Neuron (in vitro differentiated cells): Measurements from ENCODE around the gene OR10A6.

ENCODE experiments used
- H2AFZ ChIP-seq: one replicate; pipeline ENCODE4 v1.6.1; 2013; ENCODE audit warnings: low read depth, mild to moderate bottlenecking, inconsistent platforms, low read length, moderate library complexity
- H3K27me3 ChIP-seq: one replicate; pipeline ENCODE4 v1.6.1; 2013; ENCODE audit warnings: low read length; ENCODE audit not compliant: insufficient read depth
- H3K36me3 ChIP-seq: one replicate; pipeline ENCODE4 v1.6.1; 2013; ENCODE audit warnings: low read length; ENCODE audit not compliant: insufficient read depth
- H3K4me1 ChIP-seq: one replicate; pipeline ENCODE4 v1.6.1; 2013; ENCODE audit warnings: low read length; ENCODE audit not compliant: insufficient read depth
- H3K4me3 ChIP-seq: 2 replicates; pipeline ENCODE4 v1.5.1; 2013; ENCODE audit warnings: mild to moderate bottlenecking, low read length, moderate library complexity
- H3K9me3 ChIP-seq: one replicate; pipeline ENCODE4 v1.6.1; 2013; ENCODE audit warnings: low read length

Gene OR10A6

GRCh38 chr11:7905961-7906429 lies 25.1 kb downstream of the OR10A6 start:
- peaks cover 29% of the 10 kb centered on the region for H3K4me1 ChIP-seq
- no peaks in the 10 kb centered on the region for H3K27me3 ChIP-seq
- H3K9me3 ChIP-seq: no peaks in the 10 kb centered on the region
- no peaks in the 10 kb centered on the region for H3K36me3 ChIP-seq
- no peak overlapping the region for H2AFZ ChIP-seq
- no peak overlapping the region for H3K4me3 ChIP-seq

DNA sequence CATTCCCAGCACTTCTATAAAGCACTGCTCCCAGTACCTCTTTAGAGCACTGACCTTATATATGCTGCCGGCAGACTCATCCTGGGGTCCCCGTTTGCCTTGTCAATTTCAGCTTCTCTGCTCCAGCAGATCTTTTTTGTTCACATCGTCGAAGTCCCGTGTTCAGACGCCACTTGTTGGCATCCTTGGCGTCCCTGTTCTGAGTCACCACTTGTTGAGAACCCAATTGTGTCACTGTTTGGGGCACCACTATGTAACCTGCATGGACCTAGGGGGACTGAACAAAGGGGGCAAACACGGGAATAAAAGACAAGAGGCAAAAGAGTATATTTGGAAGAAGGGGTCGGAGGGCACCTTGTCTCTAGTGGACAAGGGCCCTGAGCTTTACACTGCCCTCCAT lies 25.5 kb downstream of the OR10A6 start:
- Histone ChIP-seq H3K36me3 (no peaks in the 10 kb centered on the region), H2AFZ (no peak overlapping the region), H3K27me3 (no peaks in the 10 kb centered on the region), H3K4me3 (no peak overlapping the region), H3K4me1 (peaks cover 29% of the 10 kb centered on the region), H3K9me3 (no peaks in the 10 kb centered on the region)

DNA sequence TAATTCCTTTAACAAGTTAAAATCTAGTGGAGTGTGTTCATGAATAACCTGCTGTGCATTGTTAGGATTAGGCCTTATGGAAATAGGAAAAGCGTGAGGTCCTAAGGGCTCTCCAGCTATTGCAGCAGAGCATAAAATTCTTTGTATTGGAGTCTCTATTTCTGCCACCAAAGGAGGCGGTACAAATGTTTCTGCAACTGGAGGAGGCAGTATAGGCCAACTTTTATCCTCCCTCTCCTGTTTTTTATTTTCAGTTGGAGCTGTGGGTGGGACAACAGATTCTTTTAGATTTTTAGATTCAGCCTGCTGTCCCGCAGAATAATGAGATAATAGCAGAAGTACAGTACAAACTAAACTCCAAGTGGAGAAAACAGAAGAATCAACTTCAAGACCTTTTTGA lies 26.2 kb downstream of the OR10A6 start:
- no peaks in the 10 kb centered on the region for H3K27me3 ChIP-seq
- H3K4me3 ChIP-seq: no peak overlapping the region
- H3K9me3 ChIP-seq: no peaks in the 10 kb centered on the region

DNA sequence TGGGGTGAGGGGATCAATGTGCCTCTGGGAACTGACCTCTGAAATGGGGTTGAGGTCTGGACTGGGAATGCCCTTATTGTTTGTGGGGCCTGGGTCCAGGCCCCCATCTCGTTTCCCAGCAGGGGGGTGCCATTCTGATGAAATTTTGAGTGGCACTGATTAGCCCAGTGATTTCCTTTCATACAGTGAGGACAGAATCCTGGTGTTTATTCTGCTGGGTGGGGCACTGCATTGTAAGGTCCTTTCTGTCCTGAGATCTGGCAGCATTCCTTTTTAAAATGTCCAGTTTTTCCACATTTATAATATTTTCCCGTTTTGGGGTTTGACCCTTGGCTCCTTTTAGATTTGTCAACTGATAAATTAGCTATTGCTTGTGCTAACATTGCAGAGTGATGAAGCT lies 27.1 kb downstream of the OR10A6 start:
- no peaks in the 10 kb centered on the region for H3K36me3 ChIP-seq
- H3K4me3 ChIP-seq: no peak overlapping the region

More for the DNA sequence above, 26.2 kb downstream of the OR10A6 start:
- peaks cover 23% of the 10 kb centered on the region for H3K4me1 ChIP-seq
- no peaks in the 10 kb centered on the region for H3K36me3 ChIP-seq
- H2AFZ ChIP-seq: peak overlapping the region; percentile 22

GRCh38 chr11:7901319-7901854 lies 29.7 kb downstream of the OR10A6 start:
- peaks cover 20% of the 10 kb centered on the region for H3K4me1 ChIP-seq
- H3K9me3 ChIP-seq: no peaks in the 10 kb centered on the region
- H3K27me3 ChIP-seq: no peaks in the 10 kb centered on the region
- H3K36me3 ChIP-seq: no peaks in the 10 kb centered on the region
- H2AFZ ChIP-seq: no peak overlapping the region
- no peak overlapping the region for H3K4me3 ChIP-seq

More for the DNA sequence above, 27.1 kb downstream of the OR10A6 start:
- Histone ChIP-seq H3K4me1 (peaks cover 19% of the 10 kb centered on the region), H3K9me3 (no peaks in the 10 kb centered on the region), H3K27me3 (no peaks in the 10 kb centered on the region), H2AFZ (no peak overlapping the region)

GRCh38 chr11:7900686-7901085 lies 30.4 kb downstream of the OR10A6 start:
- H3K27me3 ChIP-seq: no peaks in the 10 kb centered on the region
- H2AFZ ChIP-seq: no peak overlapping the region
- H3K9me3 ChIP-seq: no peaks in the 10 kb centered on the region
- no peak overlapping the region for H3K4me3 ChIP-seq
- no peaks in the 10 kb centered on the region for H3K36me3 ChIP-seq
- peaks cover 21% of the 10 kb centered on the region for H3K4me1 ChIP-seq

DNA sequence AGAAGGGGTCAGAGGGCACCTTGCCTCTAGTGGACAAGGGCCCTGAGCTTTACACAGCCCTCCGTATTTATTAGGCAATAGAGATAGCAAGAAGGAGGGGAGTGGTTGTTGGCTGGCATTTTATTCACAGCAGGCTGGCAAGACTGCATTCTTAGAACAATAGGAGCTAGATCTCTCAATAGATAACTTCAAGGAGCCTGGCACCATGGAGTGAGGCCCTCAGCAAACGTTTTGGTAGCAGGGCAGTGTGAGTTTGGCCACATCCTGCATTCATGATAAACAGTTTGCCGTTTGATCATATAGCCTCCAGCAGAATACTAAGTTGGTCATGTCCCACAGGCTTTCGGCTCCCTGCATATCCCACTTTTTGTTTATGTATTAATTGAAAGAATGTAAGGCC lies 31.6 kb downstream of the OR10A6 start:
- Histone ChIP-seq H3K4me3 (no peak overlapping the region), H3K4me1 (peaks cover 23% of the 10 kb centered on the region), H2AFZ (no peak overlapping the region), H3K36me3 (no peaks in the 10 kb centered on the region), H3K27me3 (no peaks in the 10 kb centered on the region), H3K9me3 (no peaks in the 10 kb centered on the region)

- Histone ChIP-seq H3K4me3 (no peak overlapping the region), H3K4me1 (peaks cover 20% of the 10 kb centered on the region), H3K9me3 (no peaks in the 10 kb centered on the region), H2AFZ (no peak overlapping the region), H3K27me3 (no peaks in the 10 kb centered on the region), H3K36me3 (no peaks in the 10 kb centered on the region)
These were observed 32.3 kb downstream of the OR10A6 start for GRCh38 chr11:7898666-7899283.

GRCh38 chr11:7896009-7896785 lies 34.9 kb downstream of the OR10A6 start:
- H2AFZ ChIP-seq: no peak overlapping the region
- H3K4me1 ChIP-seq: peaks cover 26% of the 10 kb centered on the region
- H3K4me3 ChIP-seq: no peak overlapping the region
- H3K9me3 ChIP-seq: no peaks in the 10 kb centered on the region
- H3K27me3 ChIP-seq: no peaks in the 10 kb centered on the region
- no peaks in the 10 kb centered on the region for H3K36me3 ChIP-seq

DNA sequence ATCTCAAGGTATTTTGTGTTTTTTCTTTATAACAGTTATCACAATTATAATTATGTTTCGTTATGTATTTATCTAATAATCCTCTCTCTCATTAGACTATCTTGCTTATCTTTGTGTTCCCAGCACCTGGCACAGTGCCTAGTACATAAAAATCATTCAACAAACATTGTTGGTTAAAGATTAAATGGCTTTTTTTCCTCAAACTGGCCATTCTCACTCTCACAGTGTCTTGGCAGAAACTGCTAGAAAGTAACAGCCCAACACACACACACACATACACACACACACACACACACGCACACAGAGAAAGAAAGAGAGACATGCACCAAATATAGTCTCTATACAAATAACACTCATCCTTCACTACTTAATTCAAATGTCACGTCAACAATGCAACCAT lies 36.8 kb downstream of the OR10A6 start:
- no peaks in the 10 kb centered on the region for H3K36me3 ChIP-seq
- no peaks in the 10 kb centered on the region for H3K27me3 ChIP-seq
- no peaks in the 10 kb centered on the region for H3K9me3 ChIP-seq
- no peak overlapping the region for H3K4me3 ChIP-seq
- no peak overlapping the region for H2AFZ ChIP-seq
- peaks cover 44% of the 10 kb centered on the region for H3K4me1 ChIP-seq

DNA sequence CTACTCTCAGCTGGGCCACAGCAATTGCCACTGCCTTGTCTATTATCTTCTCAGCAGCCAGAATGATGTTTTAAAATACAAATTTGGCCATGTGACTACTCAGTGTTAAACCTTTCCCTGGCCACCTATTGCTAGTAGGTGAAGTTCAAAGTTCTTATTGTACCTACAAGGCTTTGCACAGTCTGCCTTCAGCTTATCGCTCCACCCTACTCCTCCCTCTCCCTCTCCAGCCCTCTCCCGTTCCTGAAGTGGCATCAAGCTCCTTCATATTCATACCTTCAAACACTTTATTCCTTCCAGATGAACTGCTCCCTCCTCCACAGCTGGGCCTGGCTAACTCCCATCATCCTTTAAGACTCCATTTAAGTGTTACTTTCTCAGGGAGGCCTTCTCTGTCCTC lies 37.3 kb downstream of the OR10A6 start:
- Histone ChIP-seq H2AFZ (no peak overlapping the region), H3K4me3 (no peak overlapping the region), H3K27me3 (no peaks in the 10 kb centered on the region), H3K4me1 (peaks cover 44% of the 10 kb centered on the region), H3K36me3 (no peaks in the 10 kb centered on the region), H3K9me3 (no peaks in the 10 kb centered on the region)

- Histone ChIP-seq H3K27me3 (no peaks in the 10 kb centered on the region), H2AFZ (peak overlapping the region; percentile 90), H3K4me1 (peaks cover 44% of the 10 kb centered on the region), H3K4me3 (no peak overlapping the region), H3K36me3 (no peaks in the 10 kb centered on the region), H3K9me3 (no peaks in the 10 kb centered on the region)
These were observed 38.2 kb downstream of the OR10A6 start for GRCh38 chr11:7892840-7893254.

DNA sequence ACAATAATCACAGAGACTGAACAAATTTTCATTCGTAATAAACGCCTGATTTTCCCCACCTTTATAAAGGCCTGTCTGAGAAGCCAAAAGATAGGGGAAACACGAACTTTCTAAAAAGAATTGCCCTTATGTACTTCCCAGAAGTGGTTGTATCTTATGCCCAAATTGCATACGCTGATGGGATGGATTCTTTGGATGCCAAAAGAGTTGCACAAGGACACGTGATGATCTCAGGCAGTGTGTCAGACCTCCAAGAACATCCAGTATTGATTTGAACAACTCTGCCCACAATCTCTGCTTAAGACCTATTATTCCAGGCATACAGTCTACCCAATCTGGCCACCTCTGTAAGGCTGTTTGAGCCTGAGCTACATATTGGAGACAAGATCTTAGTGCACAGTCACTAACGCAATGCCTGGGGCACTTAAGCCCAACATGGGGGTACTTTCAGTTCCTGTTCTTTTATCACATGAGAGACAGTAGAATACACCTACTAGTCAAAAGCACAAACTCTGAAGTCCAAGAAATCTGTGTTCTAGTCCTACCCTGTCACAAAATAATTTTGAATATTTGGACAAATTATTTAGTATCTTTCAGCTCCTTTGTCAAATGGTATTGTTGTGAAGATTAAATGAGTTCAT lies 38.9 kb downstream of the OR10A6 start:
- H2AFZ ChIP-seq: peak overlapping the region; percentile 12
- H3K36me3 ChIP-seq: no peaks in the 10 kb centered on the region
- peaks cover 44% of the 10 kb centered on the region for H3K4me1 ChIP-seq
- no peaks in the 10 kb centered on the region for H3K27me3 ChIP-seq
- H3K4me3 ChIP-seq: no peak overlapping the region
- no peaks in the 10 kb centered on the region for H3K9me3 ChIP-seq
